ENCODE measurements around the gene ABCA13.

DNA sequence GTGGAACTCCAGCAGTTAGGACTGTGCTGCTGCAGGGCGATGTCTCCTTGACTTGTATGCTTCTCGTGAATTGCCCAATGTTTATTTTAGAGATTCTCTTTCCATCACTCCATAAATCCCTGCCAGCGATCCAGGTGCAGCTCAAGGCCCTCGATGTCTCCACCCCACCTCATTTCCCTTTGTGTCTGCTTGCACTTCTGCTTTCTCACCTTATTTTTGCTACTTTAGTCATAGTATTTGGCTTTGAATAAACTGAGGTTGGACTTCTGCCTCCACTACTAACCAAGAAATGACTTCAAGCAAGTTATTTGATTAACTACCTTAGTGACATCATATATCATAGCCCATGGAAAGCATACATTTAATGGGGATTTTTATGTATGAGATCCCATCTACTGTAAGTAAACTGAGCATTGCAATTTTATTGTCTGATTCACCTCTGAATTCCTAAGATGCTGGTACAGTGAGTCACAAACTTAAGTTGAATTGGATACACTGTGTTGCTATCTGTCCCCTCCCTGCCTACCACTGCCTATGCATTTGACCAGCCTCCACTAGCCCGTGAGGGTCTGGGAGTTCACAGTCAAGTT, 255.8 kb downstream of the ABCA13 start:
- TF ChIP-seq EZH2 (IDR thresholded peaks at IDR 0.05; ENCODE audit: insufficient read depth, poor library complexity, severe bottlenecking) (no peak), EZH2phosphoT487 (IDR thresholded peaks at IDR 0.05; ENCODE audit: insufficient read depth, low read depth) (no peak)

Data from GM23248 (cell line).